BJ (cell line): ENCODE results near the gene HSPA1L. TPM values are rescaled to one million over a fixed set of nuclear protein-coding genes. Genes with fewer than 3 reads are reported as not detected.

Experiments used
- CTCF ChIA-PET: fragments of 350-600 bp; formaldehyde crosslinking; extraction: SDS; loops from one replicate; lab custom pipeline; 2021; ENCODE audit warnings: antibody characterized with exemption, inconsistent platforms; lab: Yijun Ruan, JAX
- POLR2A ChIA-PET: fragments of 300-600 bp; sonication (Branson Sonifier 250); formaldehyde crosslinking; extraction: SDS; loops from one replicate; lab custom pipeline; 2021; ENCODE audit warnings: antibody characterized with exemption; lab: Charles Lee
- DNase-seq: peaks from one replicate; pipeline ENCODE4 v3.0.0-alpha.2; 2011; ENCODE audit warnings: low read depth
- H3K27me3 ChIP-seq: 2 replicates; pipeline ENCODE4 v1.6.0; 2011; ENCODE audit warnings: low read length; ENCODE audit not compliant: control insufficient read depth, insufficient read depth
- H3K36me3 ChIP-seq: 2 replicates; pipeline ENCODE4 v1.5.1; 2011; ENCODE audit warnings: low read length; ENCODE audit not compliant: control insufficient read depth, insufficient read depth
- H3K4me3 ChIP-seq: 2 replicates; pipeline ENCODE4 v1.5.1; 2011; ENCODE audit warnings: low read depth, mild to moderate bottlenecking, control low read depth, low read length
- CTCF ChIP-seq: IDR thresholded peaks from 2 replicates; pipeline ENCODE4 v1.5.1; 2011; ENCODE audit warnings: low read depth, mild to moderate bottlenecking, control low read depth, inconsistent platforms, low read length, moderate library complexity; ENCODE audit not compliant: insufficient read depth
- polyA plus RNA-seq: library from polyadenylated mRNA; depleted of rRNA; stranded (reverse); fragments of >200 nt; gene quantifications from 2 replicates; pipeline ENCODE4 v1.2.3, GENCODE V29; 2011

Gene HSPA1L
- polyA plus RNA-seq, 1 experiment, result 0.90 TPM

GRCh38 chr6:31791324-31792089, 23.6 kb downstream of the HSPA1L start:
- no peaks in the 10 kb centered on the region for H3K27me3 ChIP-seq
- CTCF ChIA-PET, result interaction anchor here (0.5 to 3.2 kb wide), 19 partner anchors 8 to 405 kb away, joined by 3 to 22 read pairs (median 4); partner anchors contain the start of genes HSPA1B, LSM2, LY6G5C and VWA7
- POLR2A ChIA-PET, result no interaction called here
- H3K36me3 ChIP-seq, result peaks cover 4% of the 10 kb centered on the region
- peak; percentile 74 for TF ChIP-seq CTCF
- no peak overlapping the region for H3K4me3 ChIP-seq
- DNase-seq, result no peak

GRCh38 chr6:31785475-31785874, 29.6 kb downstream of the HSPA1L start:
- H3K27me3 ChIP-seq, result no peaks in the 10 kb centered on the region
- no peak for TF ChIP-seq CTCF
- POLR2A ChIA-PET, result no interaction called here
- H3K36me3 ChIP-seq, result peaks cover 38% of the 10 kb centered on the region
- CTCF ChIA-PET, result interaction anchor here (1.5 to 2.1 kb wide), 3 partner anchors 8 to 16 kb away, joined by 5 read pairs; partner anchors contain the start of genes VARS1 and VWA7
- H3K4me3 ChIP-seq, result no peak overlapping the region
- no peak for DNase-seq

GRCh38 chr6:31784098-31784925, 30.8 kb downstream of the HSPA1L start:
- Histone ChIP-seq H3K27me3 (no peaks in the 10 kb centered on the region), H3K4me3 (no peak overlapping the region), H3K36me3 (peaks cover 41% of the 10 kb centered on the region)
- ChIA-PET CTCF (interaction anchor here (1.6 to 2.1 kb wide), 2 partner anchors 12 to 14 kb away, joined by 5 read pairs; partner anchors contain the start of gene VARS1), POLR2A (no interaction called here)
- DNase-seq, result no peak
- no peak for TF ChIP-seq CTCF

- DNase-seq, result no peak
- CTCF ChIA-PET, result no interaction called here
- POLR2A ChIA-PET, result no interaction called here
Measured at GRCh38 chr6:31782126-31782855, 32.8 kb downstream of the HSPA1L start.

More at GRCh38 chr6:31782126-31782855, 32.8 kb downstream of the HSPA1L start:
- no peak for TF ChIP-seq CTCF
- H3K27me3 ChIP-seq, result no peaks in the 10 kb centered on the region
- H3K36me3 ChIP-seq, result peaks cover 48% of the 10 kb centered on the region
- H3K4me3 ChIP-seq, result no peak overlapping the region
